NCI-H2029 (cell line): ENCODE results near the gene GRM3.
A peak's percentile ranks its signal among the peaks of the same experiment; 100 is the strongest.

ENCODE experiments used
- DNase-seq: peaks from one replicate; lab custom pipeline; 2025; lab: John Stamatoyannopoulos, UW

GRM3 gene

GRCh38 chr7:86786376-86786775 is 142.7 kb downstream of the GRM3 start:
- DNase-seq: no peak

- no peak for DNase-seq
Observed at GRCh38 chr7:86788948-86789347, 145.2 kb downstream of the GRM3 start.

- no peak for DNase-seq
Observed at GRCh38 chr7:86790383-86790782, 146.7 kb downstream of the GRM3 start.

DNA sequence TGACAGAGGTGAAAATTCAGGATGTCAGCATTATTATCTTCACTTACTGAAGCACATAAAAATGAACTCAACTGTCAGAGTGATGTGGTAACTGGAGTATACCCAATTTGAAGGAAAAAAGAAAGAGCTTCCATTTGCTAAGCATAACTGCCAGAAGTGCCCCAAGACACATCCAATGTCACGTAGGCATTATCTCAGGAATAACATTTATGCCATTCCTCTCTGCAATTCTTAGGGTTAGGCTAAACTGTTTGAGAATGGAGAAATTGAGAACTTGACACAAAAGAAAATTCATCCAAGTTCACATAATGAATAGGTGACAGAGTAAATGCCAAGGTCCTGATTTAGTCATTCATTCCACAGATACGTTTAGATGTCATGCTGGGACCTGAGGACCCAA is 148.6 kb downstream of the GRM3 start:
- no peak for DNase-seq

- no peak for DNase-seq
Observed at GRCh38 chr7:86793136-86793535, 149.4 kb downstream of the GRM3 start.

DNA sequence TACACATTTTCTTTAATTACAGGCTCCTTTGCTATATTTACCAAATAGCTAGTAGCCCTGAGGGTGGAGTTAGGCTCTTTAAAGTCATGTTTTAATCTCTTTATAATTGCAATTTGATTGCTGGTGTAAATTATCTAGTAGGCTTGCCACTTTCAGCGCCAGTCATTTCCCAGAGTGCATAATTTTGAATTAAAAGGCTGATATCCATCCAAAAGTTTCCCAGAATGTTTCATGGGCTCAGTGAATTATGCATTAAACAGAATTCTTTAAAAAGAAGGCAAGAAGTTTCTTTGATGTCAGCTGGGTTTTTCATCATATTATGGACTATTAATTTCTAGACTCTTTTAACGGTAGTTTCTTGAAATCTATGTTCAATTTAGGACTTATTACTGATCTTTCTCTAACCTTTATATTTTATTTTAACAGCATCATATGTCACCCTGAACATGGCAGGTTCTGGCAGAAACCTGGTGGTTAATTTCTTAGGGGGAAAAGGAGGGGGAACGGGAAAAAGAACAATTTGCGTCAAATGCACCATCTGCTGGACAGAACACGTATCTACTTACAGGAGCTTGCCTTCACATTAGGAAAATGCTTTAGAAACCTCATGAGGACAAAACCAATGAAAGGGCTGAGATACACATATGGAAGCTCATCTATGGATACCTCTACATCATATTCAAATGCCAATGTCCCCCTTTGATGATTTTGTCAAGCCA is 171.1 kb downstream of the GRM3 start:
- DNase-seq: peak; percentile 20

GRCh38 chr7:86815556-86815955 is 171.8 kb downstream of the GRM3 start:
- no peak for DNase-seq

DNA sequence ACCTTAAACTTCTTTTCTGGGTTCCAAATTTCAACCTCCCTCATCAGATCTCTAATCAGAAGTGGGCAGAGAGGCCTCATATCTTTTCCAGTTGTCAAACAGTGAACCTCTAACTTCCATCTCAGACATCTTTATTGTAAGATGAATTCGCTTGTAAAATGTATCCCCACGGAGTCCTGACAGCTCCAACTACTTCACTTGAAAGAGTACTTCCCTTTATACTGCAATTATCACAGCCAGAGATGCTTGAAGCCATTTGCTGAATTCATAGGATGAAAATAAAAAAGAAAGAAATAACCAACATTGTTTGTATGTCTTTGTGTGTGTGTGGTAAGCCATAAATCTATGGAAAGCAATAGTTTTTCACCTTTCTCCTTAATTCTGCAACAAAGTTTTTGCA is 175.2 kb downstream of the GRM3 start:
- DNase-seq: no peak

- no peak for DNase-seq
Observed at GRCh38 chr7:86823769-86824168, 180.1 kb downstream of the GRM3 start.

DNA sequence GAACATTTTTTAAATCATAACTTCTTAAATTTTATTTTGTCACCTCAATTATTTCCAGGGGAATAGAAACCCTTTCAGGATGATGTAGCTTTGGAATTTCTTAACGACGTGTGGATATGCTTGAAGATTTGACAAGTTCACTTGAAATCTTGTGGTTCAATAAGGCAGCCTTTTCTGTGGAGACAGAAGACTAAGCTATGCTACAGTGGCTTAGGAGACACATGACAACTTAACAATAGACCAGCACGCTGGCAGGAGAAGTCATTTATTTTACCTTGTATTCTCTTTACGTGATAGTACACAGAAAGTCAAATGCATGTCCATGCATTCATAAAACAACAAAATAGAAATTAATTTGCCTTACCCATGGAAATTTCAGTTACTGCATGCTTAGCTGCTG is 181.6 kb downstream of the GRM3 start:
- no peak for DNase-seq

- DNase-seq: no peak
Observed at GRCh38 chr7:86826948-86827347, 183.2 kb downstream of the GRM3 start.

DNA sequence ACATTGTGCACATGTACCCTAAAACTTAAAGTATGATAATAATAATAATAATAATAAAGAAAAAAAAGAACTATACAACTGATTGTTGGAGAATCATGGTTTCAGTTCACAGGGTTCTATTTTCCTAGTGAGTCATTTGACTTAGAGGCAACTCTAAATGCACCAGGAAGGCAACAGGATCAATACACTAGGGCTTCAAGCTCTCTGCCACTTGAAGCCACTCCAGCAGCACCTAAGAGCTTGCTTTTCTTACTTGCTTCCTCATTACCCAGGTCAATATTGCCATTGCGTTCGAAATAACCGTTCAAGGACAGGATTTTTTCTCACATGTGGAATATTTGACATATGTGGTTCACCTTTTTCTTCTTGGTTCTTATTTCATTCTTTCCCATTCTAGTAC is 189.7 kb downstream of the GRM3 start:
- peak; percentile 90 for DNase-seq

GRCh38 chr7:86837235-86837634 is 193.5 kb downstream of the GRM3 start:
- no peak for DNase-seq

- no peak for DNase-seq
Observed at GRCh38 chr7:86844608-86845007, 200.9 kb downstream of the GRM3 start.

GRCh38 chr7:86846494-86847190 is 202.9 kb downstream of the GRM3 start:
- peak; percentile 93 for DNase-seq

GRCh38 chr7:86848226-86848625 is 204.5 kb downstream of the GRM3 start:
- DNase-seq: no peak

GRCh38 chr7:86851566-86851965 is 207.9 kb downstream of the GRM3 start:
- no peak for DNase-seq

DNA sequence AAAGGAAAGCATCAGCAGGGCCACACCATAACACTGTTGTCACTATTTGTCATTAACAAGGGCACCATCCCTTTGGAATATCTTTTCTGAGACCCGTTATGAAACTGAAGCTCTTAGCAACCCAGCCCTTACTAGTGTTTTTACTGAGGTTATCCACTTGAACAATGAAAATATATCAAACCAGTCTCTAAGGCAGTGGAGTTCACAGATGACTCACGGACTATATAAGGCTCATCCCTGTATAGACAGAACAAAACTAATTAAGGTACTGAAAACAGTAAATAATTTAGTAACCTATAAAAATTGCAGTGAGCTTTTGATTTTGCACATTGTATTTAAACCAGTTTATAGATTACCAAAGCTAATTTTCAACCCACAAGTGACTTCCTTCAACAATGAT is 219.7 kb downstream of the GRM3 start:
- no peak for DNase-seq

DNA sequence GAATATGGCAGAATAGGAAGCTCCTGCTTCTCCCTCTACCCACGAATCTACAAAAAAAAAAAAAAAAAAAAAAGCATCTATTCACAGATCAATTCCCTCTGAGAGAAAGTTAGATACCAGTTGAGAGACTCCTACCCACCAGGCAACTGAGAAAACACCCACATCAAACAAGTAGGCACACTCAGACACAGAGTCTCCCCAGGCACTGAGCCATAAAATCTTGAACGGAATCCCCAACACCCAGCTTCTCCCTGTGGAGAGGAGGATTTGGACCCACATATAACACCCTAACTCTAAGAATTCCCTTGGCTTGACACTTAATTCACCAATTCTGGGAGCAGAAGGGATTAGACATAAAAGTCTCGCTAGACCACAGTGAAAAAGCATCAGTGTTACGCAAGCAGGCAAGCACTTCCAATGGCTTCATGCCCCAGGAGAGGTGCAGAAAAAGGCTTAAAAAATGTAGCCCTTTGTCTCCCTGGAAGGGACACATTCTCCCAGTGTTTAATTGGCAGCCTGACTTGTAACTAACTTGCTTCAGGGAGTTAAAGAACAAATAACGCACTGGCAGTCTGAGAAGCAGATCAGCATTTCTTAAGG is 223.6 kb downstream of the GRM3 start:
- DNase-seq: no peak

DNA sequence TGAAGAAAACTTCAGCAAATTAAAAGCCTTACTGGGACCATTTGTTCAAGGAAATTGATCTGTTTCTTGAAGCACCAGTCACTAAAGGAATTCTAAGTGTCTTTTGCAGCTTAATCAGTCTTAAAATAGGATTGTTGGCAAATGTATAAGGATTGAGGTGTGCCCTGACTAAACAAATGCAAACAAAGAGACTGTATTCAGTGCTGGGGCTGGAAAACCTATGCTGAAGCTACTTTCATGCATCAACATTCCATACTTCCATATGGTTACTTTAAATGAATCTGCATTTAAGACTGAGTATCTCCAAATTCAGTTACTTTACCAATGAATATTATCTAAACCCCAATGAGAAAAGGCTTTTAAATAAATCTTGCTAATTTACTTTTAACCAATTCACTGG is 232.4 kb downstream of the GRM3 start:
- DNase-seq: no peak

DNA sequence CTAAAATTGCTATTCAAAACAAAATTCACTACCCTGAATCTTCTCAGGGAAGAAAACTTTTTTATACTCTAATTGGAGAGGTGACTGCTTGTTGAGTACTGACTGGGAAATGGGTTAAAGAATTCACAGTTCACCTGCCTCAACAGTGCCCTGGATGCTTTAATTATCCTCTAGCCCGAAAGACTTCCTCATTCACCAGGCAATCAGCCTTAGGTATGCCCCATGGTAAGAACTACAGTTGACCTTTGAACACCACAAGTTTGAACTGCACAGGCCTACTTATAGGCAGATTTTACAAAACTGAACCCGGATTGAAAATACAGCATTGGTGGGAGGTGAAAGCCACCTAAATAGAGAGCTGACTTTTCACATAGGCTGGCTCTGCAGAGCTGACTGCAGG is 240.4 kb downstream of the GRM3 start:
- DNase-seq: no peak

GRCh38 chr7:86889501-86889900 is 245.8 kb downstream of the GRM3 start:
- no peak for DNase-seq

DNA sequence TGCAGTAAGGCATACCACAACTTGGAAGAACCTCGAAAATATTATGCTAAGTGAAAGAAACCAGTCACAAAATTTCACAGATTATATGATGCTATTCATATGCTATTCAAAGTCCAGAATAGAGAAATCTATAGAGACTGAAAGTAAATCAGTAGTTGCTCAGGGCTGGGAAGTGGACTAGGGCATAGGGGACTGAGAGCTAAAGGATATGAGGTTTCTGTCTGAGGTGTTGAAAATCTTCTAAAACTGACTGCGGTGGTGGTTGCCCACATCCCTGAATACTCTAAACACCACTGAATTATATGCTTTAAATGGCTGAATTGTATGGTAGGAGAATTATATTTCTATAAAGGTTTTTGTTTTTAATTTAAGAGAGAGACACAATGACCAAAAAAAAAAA is 254.5 kb downstream of the GRM3 start:
- no peak for DNase-seq
